Measurements from ENCODE around the gene CTIF. TPM values are rescaled to one million over a fixed set of nuclear protein-coding genes. Genes with fewer than 3 reads are reported as not detected.
"Not testable (repeated sequence)": the region's sequence is repeated elsewhere in the genome, so short reads cannot be mapped to it uniquely, and the experiment has no call there.

Gene CTIF
- total RNA-seq, 1 donor from 2014 or later = 60.0 TPM

- H3K27ac ChIP-seq (replicated peaks) = no peak overlapping the region
- no peak overlapping the region for H3K4me3 ChIP-seq
- H3K9me3 ChIP-seq (replicated peaks) = no peaks in the 10 kb centered on the region
- H3K36me3 ChIP-seq = no peaks in the 10 kb centered on the region
- H3K4me1 ChIP-seq = no peaks in the 10 kb centered on the region
- H3K27me3 ChIP-seq (ENCODE audit: low read depth) = no peaks in the 10 kb centered on the region
- no peak for TF ChIP-seq CTCF (IDR thresholded peaks at IDR 0.05; ENCODE audit: borderline replicate concordance)
- DNase-seq = no peak
- intact Hi-C loops (cut with micrococcal nuclease) = no loop called here
Observed at GRCh38 chr18:48649231-48649630, 110.4 kb downstream of the CTIF start.

- H3K27ac ChIP-seq (replicated peaks); intact Hi-C loops (cut with micrococcal nuclease); H3K27me3 ChIP-seq (ENCODE audit: low read depth); H3K4me3 ChIP-seq; DNase-seq; H3K9me3 ChIP-seq (replicated peaks); H3K36me3 ChIP-seq: not testable (repeated sequence)
- peaks cover 32% of the 10 kb centered on the region for H3K4me1 ChIP-seq
Observed at GRCh38 chr18:48654591-48654990, 115.8 kb downstream of the CTIF start.

- Histone ChIP-seq H3K27me3 (ENCODE audit: low read depth) (no peaks in the 10 kb centered on the region), H3K9me3 (replicated peaks) (no peaks in the 10 kb centered on the region), H3K36me3 (no peaks in the 10 kb centered on the region), H3K4me3 (no peak overlapping the region), H3K27ac (replicated peaks) (peak overlapping the region; percentile 50), H3K4me1 (peaks cover 37% of the 10 kb centered on the region)
- intact Hi-C loops (cut with micrococcal nuclease) = no loop called here
- TF ChIP-seq CTCF (IDR thresholded peaks at IDR 0.05; ENCODE audit: borderline replicate concordance) = no peak
- no peak for DNase-seq
Observed at GRCh38 chr18:48655508-48655907, 116.7 kb downstream of the CTIF start.

- peak overlapping the region; percentile 50 for H3K27ac ChIP-seq (replicated peaks)
- H3K9me3 ChIP-seq (replicated peaks) = no peaks in the 10 kb centered on the region
- no peaks in the 10 kb centered on the region for H3K27me3 ChIP-seq (ENCODE audit: low read depth)
- intact Hi-C loops (cut with micrococcal nuclease) = no loop called here
- H3K36me3 ChIP-seq = no peaks in the 10 kb centered on the region
- DNase-seq = no peak
- H3K4me1 ChIP-seq = peaks cover 43% of the 10 kb centered on the region
- no peak overlapping the region for H3K4me3 ChIP-seq
- no peak for TF ChIP-seq CTCF (IDR thresholded peaks at IDR 0.05; ENCODE audit: borderline replicate concordance)
Observed at GRCh38 chr18:48656176-48656575, 117.3 kb downstream of the CTIF start.

- Histone ChIP-seq H3K9me3 (replicated peaks) (no peaks in the 10 kb centered on the region), H3K27ac (replicated peaks) (peak overlapping the region; percentile 51), H3K27me3 (ENCODE audit: low read depth) (no peaks in the 10 kb centered on the region), H3K36me3 (no peaks in the 10 kb centered on the region), H3K4me3 (no peak overlapping the region), H3K4me1 (peaks cover 48% of the 10 kb centered on the region)
- intact Hi-C loops (cut with micrococcal nuclease) = no loop called here
- no peak for DNase-seq
- TF ChIP-seq CTCF (IDR thresholded peaks at IDR 0.05; ENCODE audit: borderline replicate concordance) = no peak
Observed at GRCh38 chr18:48656582-48656981, 117.8 kb downstream of the CTIF start.

- Histone ChIP-seq H3K36me3 (no peaks in the 10 kb centered on the region), H3K27me3 (ENCODE audit: low read depth) (no peaks in the 10 kb centered on the region), H3K4me1 (peaks cover 58% of the 10 kb centered on the region), H3K9me3 (replicated peaks) (no peaks in the 10 kb centered on the region), H3K4me3 (peak overlapping the region; percentile 5), H3K27ac (replicated peaks) (peak overlapping the region; percentile 53)
- no peak for DNase-seq
- intact Hi-C loops (cut with micrococcal nuclease) = no loop called here
- no peak for TF ChIP-seq CTCF (IDR thresholded peaks at IDR 0.05; ENCODE audit: borderline replicate concordance)
Observed at GRCh38 chr18:48657447-48658120, 118.8 kb downstream of the CTIF start.

Data from left ventricle myocardium inferior (tissue), 1 donor.